Endometrium (tissue), 2 donors: ENCODE data around the gene C10orf90.

Source experiments
- FAIRE-seq: peaks from 2 replicates; lab custom pipeline; 2012; peaks lifted over from hg19 to GRCh38; lab: Jason Lieb, UNC
- donor health status: control.
- donor health status: control.

C10orf90 gene

GRCh38 chr10:126422567-126422966 is 247.9 kb downstream of the C10orf90 start:
- no peak for FAIRE-seq

GRCh38 chr10:126421756-126422256 is 248.7 kb downstream of the C10orf90 start:
- FAIRE-seq, result no peak

DNA sequence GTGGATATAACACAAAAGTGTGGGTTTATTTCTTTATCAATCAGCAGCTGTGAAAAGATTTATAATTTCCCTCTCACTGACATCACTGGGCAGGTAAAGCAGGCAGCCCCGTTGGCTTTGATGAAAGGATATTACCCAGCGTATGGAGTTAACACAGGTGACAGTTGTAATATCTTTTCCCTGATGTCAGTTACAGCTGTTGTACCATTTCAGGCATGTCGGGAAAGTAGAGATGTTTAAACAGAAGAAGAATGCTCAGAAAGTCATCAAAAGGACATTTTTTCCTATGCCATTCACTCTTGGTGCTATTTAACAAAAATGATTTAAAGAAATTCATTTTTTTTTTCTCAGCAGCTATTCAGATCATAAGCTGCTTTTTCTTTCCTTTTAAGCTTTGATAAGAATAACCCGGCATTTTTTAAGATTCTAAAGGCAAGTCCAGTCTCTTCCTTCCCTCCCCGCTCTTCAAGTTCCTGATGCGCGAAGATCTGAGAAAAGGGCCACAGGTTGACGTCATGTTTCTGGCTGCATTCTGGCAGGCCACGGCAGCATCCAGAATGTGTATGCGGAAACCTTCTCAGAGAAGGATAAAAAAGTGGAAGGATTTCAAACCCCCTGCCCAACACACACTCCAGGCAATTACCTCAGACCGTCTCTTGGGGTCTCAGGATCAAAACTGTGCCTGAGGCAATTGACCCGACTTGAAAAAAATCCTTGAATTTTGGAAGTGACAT is 249.8 kb downstream of the C10orf90 start:
- no peak for FAIRE-seq

DNA sequence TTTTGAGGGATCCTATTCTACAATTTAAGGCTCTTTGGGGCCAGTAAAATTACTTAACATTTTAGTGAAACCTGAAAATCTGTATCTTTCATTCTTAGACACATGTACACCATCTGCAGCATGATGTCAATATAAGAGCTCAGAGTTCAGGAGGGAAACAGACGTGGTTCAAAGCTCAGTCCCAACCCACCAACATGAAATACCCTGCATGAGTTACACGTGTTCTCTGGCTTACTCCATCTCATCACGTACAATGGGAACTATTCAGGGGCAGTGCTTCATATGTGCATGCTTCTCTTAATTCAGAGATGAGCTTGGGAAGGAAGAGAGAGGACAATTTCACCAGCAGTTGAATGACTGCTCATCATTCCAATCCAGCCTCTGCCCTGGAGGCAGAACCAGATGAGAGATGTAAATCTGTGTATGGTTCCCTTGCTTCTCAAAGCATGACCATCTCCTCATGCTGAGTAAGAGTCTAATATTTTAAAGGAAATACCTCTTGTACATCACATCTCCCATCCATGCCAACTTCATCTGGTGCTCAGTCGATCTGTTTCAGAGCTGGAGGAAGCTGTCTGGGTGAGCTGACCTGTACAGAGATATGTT is 253.2 kb downstream of the C10orf90 start:
- FAIRE-seq, result no peak

- no peak for FAIRE-seq
Measured at GRCh38 chr10:126409821-126410220, 260.7 kb downstream of the C10orf90 start.

GRCh38 chr10:126408953-126409641 is 261.4 kb downstream of the C10orf90 start:
- no peak for FAIRE-seq

DNA sequence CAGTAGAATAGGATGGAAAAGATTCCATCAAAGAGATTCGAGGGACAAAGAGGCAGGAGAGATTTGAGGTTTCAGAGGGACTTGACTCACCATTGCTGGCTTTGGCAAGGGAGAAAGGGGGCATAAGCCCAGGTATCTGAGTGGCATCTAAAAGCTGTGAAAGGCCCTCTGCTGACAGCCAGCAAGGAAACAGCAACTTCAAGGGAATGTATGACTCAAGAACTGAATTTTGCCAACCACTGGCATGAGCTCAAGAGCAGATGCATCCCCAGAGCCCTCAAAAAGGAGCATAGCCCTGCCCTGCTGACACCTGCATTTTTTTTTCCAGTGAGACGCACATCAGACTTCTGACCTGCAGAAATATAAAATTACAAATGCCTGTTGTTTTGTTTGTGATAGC is 262.7 kb downstream of the C10orf90 start:
- FAIRE-seq, result no peak

DNA sequence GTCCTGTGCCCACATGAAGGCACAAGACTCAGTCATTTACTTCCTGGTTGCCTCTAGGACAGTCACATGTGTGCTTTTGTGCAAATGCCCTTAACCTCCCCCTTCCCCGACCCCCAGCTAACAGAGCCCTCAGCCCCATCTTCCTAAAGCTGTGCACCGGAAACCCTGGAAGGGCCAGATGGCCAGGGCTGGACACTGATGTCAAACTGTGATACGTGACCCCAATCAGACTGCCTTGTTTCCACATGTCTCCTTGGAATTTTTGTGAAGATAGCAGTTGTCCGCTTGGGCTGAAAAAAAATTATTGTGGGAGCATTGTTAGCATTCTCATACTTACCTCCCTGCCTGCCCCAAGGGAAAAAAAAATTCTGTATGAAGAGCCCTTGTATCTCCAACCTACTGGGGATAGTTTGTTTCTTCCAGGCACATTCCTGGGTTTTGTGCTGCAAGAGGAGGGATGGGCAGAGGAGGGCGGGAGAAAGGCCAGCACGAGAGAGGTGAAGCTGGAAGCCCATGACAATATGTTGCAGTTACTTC is 265.2 kb downstream of the C10orf90 start:
- FAIRE-seq, result no peak

- no peak for FAIRE-seq
Measured at GRCh38 chr10:126402721-126403695, 267.5 kb downstream of the C10orf90 start.

DNA sequence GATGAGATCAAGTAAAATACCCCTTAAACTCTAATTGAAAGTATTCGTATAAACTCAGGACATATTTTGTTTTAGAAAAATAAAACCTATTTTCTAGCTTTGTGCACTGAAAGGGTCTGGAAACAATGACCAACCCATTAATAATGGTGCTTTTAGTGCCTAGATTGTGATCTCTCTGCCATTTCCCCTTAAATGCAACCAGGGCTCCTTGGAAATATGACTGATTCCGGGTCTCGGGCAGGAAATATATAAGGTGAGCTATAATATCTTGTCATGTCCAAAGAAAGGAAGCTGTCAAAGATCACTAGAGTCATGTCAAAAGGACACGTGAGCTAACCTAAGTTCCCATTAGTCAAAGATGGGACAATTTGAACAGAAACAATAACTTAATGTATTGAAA is 269.9 kb downstream of the C10orf90 start:
- no peak for FAIRE-seq

GRCh38 chr10:126398924-126399323 is 271.6 kb downstream of the C10orf90 start:
- no peak for FAIRE-seq

DNA sequence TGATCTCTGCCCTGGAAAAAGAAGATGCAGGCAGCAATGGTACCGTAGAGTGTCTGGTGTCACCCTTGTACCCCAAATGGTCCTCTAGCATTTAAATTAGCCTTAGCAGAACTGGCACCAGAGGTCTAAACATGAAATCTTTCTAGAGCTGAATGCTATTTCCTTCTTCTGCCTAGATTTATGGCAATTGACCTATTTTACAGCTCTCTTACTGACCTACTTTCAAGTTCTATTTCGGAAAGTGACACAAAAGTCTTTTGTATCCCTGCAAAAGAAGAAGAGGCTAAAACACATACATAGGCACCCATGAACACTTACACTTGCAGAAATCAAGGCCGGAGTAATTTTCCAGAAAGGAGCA is 272.1 kb downstream of the C10orf90 start:
- no peak for FAIRE-seq

GRCh38 chr10:126397640-126398382 is 272.7 kb downstream of the C10orf90 start:
- FAIRE-seq, result no peak

DNA sequence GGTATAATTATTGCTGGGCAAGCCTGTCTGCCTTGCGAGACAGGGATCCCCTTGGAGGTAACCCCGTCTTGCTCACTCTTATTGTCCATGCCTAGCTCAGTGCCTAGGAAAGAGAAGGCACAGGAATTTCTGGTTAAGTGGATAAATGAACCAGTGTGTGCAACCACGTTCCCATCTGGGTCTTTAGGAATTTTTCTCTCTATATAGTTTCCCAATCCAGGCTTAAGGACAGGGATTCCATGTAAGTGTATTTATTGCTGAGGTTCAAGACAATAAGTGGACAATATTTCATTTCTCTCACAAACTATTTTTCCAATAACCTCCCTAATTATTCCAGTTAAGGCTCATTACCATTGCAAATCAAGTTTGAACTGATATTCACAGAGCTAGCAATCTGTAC is 273.3 kb downstream of the C10orf90 start:
- FAIRE-seq, result no peak

GRCh38 chr10:126394948-126395347 is 275.5 kb downstream of the C10orf90 start:
- no peak for FAIRE-seq

DNA sequence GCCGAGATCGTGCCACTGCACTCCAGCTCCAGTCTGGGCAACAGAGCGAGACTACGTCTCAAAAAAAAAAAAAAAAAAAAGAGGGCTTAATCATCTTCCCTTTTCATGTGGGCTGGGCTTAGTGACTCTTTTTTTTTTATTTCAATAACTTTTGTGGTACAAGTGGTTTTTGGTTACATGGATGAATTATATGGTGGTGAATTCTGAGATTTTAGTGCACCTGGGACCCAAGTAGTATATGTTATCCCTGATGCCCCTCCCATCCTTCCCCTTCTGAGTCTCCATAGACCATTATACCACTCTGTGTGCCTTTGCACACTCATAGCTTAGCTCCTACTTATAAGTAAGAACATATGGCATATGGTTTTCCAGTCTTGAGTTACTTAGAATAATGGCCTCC is 277.4 kb downstream of the C10orf90 start:
- FAIRE-seq, result no peak

DNA sequence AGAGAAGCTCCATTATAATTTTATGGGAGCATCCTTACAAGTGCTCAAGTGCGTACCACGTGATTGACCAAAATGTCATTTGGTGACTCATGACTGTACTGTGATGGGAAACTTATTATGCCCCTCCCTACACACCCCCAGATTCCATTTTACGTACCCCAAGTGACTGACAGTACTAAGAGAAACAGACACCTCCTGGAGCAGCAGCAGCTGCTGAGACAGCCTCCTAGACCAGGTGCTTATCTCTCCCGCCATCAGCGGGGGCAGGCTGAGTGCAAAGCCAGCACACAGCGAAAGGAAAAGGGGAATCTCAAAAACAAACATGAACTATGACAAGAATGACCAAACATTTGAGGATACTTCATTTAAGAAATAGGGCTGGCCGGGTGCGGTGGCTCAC is 278.0 kb downstream of the C10orf90 start:
- FAIRE-seq, result no peak

GRCh38 chr10:126392068-126392467 is 278.4 kb downstream of the C10orf90 start:
- FAIRE-seq, result no peak

DNA sequence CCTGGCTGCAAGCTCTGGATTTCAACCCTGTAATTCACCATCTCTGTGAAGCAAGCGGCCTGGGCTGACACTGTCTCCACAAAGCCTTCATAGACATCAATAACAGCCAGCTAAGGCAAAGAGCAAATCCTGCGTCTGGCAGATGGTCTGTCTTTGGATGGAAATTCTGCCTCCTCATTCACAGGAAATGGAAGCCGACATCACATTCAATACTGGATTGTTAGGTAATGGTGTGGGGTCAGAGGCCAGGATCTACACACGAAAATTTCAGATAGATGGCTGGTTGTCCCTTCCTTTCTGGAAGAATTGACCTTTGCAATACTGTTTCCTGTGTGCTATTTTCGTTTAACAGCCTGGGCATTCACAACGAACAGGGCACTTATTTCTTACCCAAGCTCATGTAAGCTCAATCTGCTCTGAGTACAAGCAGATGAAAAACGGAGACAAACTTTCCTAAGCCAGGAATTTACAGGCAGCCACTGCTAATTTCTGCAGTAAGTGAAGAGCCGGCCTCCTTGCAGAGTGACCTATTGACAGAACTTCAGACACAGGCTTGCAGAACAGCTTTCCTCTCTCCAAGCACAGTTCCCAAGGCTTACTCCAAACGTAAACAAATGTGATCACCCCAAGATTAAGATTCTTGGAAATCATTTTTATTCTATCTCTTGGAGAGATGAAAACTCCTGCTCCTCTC is 279.2 kb downstream of the C10orf90 start:
- no peak for FAIRE-seq

GRCh38 chr10:126390324-126390723 is 280.2 kb downstream of the C10orf90 start:
- FAIRE-seq, result no peak
